GM19099 (cell line): ENCODE results near the gene COX11.

Experiments
- POLR2A ChIP-seq: IDR thresholded peaks from 3 replicates; pipeline ENCODE4 v1.6.1; 2011; ENCODE audit warnings: low read depth; ENCODE audit not compliant: insufficient read length; ENCODE audit errors: extremely low read depth

COX11 gene

GRCh38 chr17:54972406-54973138 lies 4.1 kb upstream of the COX11 start:
- no peak for TF ChIP-seq POLR2A

- TF ChIP-seq POLR2A = no peak
These were observed 3.4 kb upstream of the COX11 start for GRCh38 chr17:54971901-54972300.

GRCh38 chr17:54971147-54971546 lies 2.7 kb upstream of the COX11 start:
- no peak for TF ChIP-seq POLR2A

GRCh38 chr17:54969658-54970572 lies 1.5 kb upstream of the COX11 start:
- TF ChIP-seq POLR2A = no peak

GRCh38 chr17:54968988-54969332 lies 506 bp upstream of the COX11 start:
- TF ChIP-seq POLR2A = no peak

- peak; percentile 22 for TF ChIP-seq POLR2A
These were observed 713 bp downstream of the COX11 start for GRCh38 chr17:54967621-54968261.

GRCh38 chr17:54956791-54957190 lies 11.7 kb downstream of the COX11 start:
- TF ChIP-seq POLR2A = no peak

- TF ChIP-seq POLR2A = no peak
These were observed 17.2 kb downstream of the COX11 start for GRCh38 chr17:54951286-54951685.

- TF ChIP-seq POLR2A = no peak
These were observed 18.3 kb downstream of the COX11 start for GRCh38 chr17:54950116-54950515.

- TF ChIP-seq POLR2A = no peak
These were observed 20.1 kb downstream of the COX11 start for GRCh38 chr17:54948380-54948779.

GRCh38 chr17:54947396-54947795 lies 21.1 kb downstream of the COX11 start:
- no peak for TF ChIP-seq POLR2A

GRCh38 chr17:54945671-54946070 lies 22.8 kb downstream of the COX11 start:
- no peak for TF ChIP-seq POLR2A

GRCh38 chr17:54945231-54945630 lies 23.2 kb downstream of the COX11 start:
- no peak for TF ChIP-seq POLR2A

GRCh38 chr17:54944796-54945195 lies 23.7 kb downstream of the COX11 start:
- no peak for TF ChIP-seq POLR2A

- no peak for TF ChIP-seq POLR2A
These were observed 27.2 kb downstream of the COX11 start for GRCh38 chr17:54941285-54941684.
